CD14-positive monocyte (primary cell): ENCODE data around the gene CLEC19A. TPM values are rescaled to one million over a fixed set of nuclear protein-coding genes. Genes with fewer than 3 reads are reported as not detected.

Source experiments
- DNase-seq, 3 donors: peaks; one replicate each; pipeline ENCODE4 v3.0.0-alpha.2; 2011 to 2022
- H2AFZ ChIP-seq: 2 replicates; pipeline ENCODE4 v1.6.0; 2012; ENCODE audit warnings: mild to moderate bottlenecking, low read depth, low read length, inconsistent platforms; ENCODE audit not compliant: insufficient read depth, poor library complexity, severe bottlenecking
- H3K27ac ChIP-seq, 2 donors: 1 replicate in 1 of 2; 2 replicates in 1 of 2; pipeline ENCODE4 v1.5.1; 2012 to 2013; ENCODE audit warnings: low read length in 2 of 2, control low read depth in 1 of 2, inconsistent platforms in 1 of 2, low read depth in 1 of 2, mild to moderate bottlenecking in 1 of 2
- H3K27me3 ChIP-seq, 2 donors: one replicate each; pipeline versions ENCODE4 v1.6.0 to v1.6.1; 2011 to 2013; ENCODE audit warnings: low read length in 2 of 2; ENCODE audit not compliant: control insufficient read depth in 2 of 2, insufficient read depth in 2 of 2
- H3K36me3 ChIP-seq, 2 donors: replicated peaks in 1 of 2; 1 replicate in 1 of 2; 2 replicates in 1 of 2; pipeline versions ENCODE4 v1.5.1 to v1.6.1; 2012 to 2013; ENCODE audit warnings: low read length in 2 of 2, control low read depth in 1 of 2, inconsistent platforms in 1 of 2, mild to moderate bottlenecking in 1 of 2; ENCODE audit not compliant: insufficient read depth in 2 of 2, control insufficient read depth in 1 of 2
- H3K4me1 ChIP-seq, 2 donors: 1 replicate in 1 of 2; 2 replicates in 1 of 2; pipeline versions ENCODE4 v1.5.1 to v1.6.1; 2012 to 2013; ENCODE audit warnings: low read length in 2 of 2, control low read depth in 1 of 2, inconsistent platforms in 1 of 2, mild to moderate bottlenecking in 1 of 2, moderate library complexity in 1 of 2; ENCODE audit not compliant: insufficient read depth in 2 of 2, control insufficient read depth in 1 of 2
- H3K4me2 ChIP-seq: replicated peaks from 2 replicates; pipeline ENCODE3; 2012; ENCODE audit warnings: low read length, moderate library complexity, mild to moderate bottlenecking; ENCODE audit not compliant: poor library complexity, severe bottlenecking; ENCODE audit errors: extremely low read depth
- H3K4me3 ChIP-seq, 3 experiments: fragments of 200-600 bp in 1 of 3; sonication (generic) in 1 of 3; replicated peaks in 1 of 3; 1 replicate in 2 of 3; 2 replicates in 1 of 3; pipeline ENCODE4 v1.5.1; 2011 to 2013; ENCODE audit warnings: low read length in 3 of 3, mild to moderate bottlenecking in 3 of 3, control low read depth in 2 of 3, low read depth in 2 of 3, inconsistent platforms in 1 of 3, moderate library complexity in 1 of 3
- H3K79me2 ChIP-seq: 2 replicates; pipeline ENCODE4 v1.6.0; 2012; ENCODE audit warnings: mild to moderate bottlenecking, control low read depth, inconsistent platforms, low read length, moderate library complexity; ENCODE audit not compliant: insufficient read depth
- H3K9ac ChIP-seq: 2 replicates; pipeline ENCODE4 v1.6.0; 2017; ENCODE audit warnings: low read length, mild to moderate bottlenecking; ENCODE audit not compliant: insufficient read depth, poor library complexity, severe bottlenecking
- H3K9me3 ChIP-seq, 2 donors: replicated peaks in 1 of 2; 1 replicate in 1 of 2; 2 replicates in 1 of 2; pipeline versions ENCODE4 v1.5.1 to v1.6.1; 2012 to 2013; ENCODE audit warnings: low read length in 2 of 2, control low read depth in 1 of 2; ENCODE audit not compliant: control insufficient read depth in 1 of 2, insufficient read depth in 1 of 2
- H4K20me1 ChIP-seq: 2 replicates; pipeline ENCODE4 v1.6.0; 2012; ENCODE audit warnings: mild to moderate bottlenecking, low read length, control low read depth, moderate library complexity; ENCODE audit not compliant: insufficient read depth
- H3K27ac Mint-ChIP-seq, 7 donors: one replicate each; pipeline ENCODE4 v1.8.0; 2020; ENCODE audit warnings: mild to moderate bottlenecking in 7 of 7, mixed read lengths in 7 of 7, moderate library complexity in 6 of 7, inconsistent platforms in 2 of 7
- H3K27me3 Mint-ChIP-seq, 3 donors: one replicate each; pipeline ENCODE4 v1.8.0; 2021 to 2022; ENCODE audit warnings: low read depth in 3 of 3, mild to moderate bottlenecking in 3 of 3, mixed read lengths in 3 of 3, moderate library complexity in 3 of 3, inconsistent platforms in 1 of 3
- H3K36me3 Mint-ChIP-seq, 2 donors: one replicate each; pipeline ENCODE4 v1.8.0; 2020; ENCODE audit warnings: mixed read lengths in 2 of 2, inconsistent platforms in 1 of 2, mild to moderate bottlenecking in 1 of 2
- H3K4me1 Mint-ChIP-seq: one replicate; pipeline ENCODE4 v1.8.0; 2020; ENCODE audit warnings: mild to moderate bottlenecking, mixed read lengths
- H3K4me3 Mint-ChIP-seq, 2 donors: one replicate each; pipeline ENCODE4 v1.8.0; 2020; ENCODE audit warnings: mild to moderate bottlenecking in 2 of 2, mixed read lengths in 2 of 2, moderate library complexity in 1 of 2
- H3K9me3 Mint-ChIP-seq, 7 donors: one replicate each; pipeline ENCODE4 v1.8.0; 2020 to 2022; ENCODE audit warnings: mixed read lengths in 7 of 7, mild to moderate bottlenecking in 6 of 7, moderate library complexity in 6 of 7, inconsistent platforms in 2 of 7
- CTCF ChIP-seq: fragments of 200-600 bp; IDR thresholded peaks from one replicate; pipeline ENCODE4 v1.8.0; 2022; ENCODE audit warnings: antibody characterized with exemption, mild to moderate bottlenecking
- WGBS: methylation state at CpG from one replicate; pipeline ENCODE4 v1.1.5; 2013; ENCODE audit warnings: missing lambda C conversion rate; ENCODE audit not compliant: insufficient coverage; 5-methylcytosine and 5-hydroxymethylcytosine counted together
- intact Hi-C, 2 donors: fragments of 100-400 bp; cut with micrococcal nuclease; formaldehyde crosslinking; loops; one replicate each; pipeline versions ENCODE4 v1.15.0 to v1.15.1; 2023
- polyA plus RNA-seq, 3 donors: library from polyadenylated mRNA; depleted of rRNA in 1 of 3; unstranded in 2 of 3; stranded (reverse) in 1 of 3; fragments of 300-500 nt in 2 of 3; fragments of >200 nt in 1 of 3; fragmentation: Illumina TruSeq in 2 of 3; gene quantifications; 1 replicate in 2 of 3; 2 replicates in 1 of 3; pipeline ENCODE4 v1.2.3, GENCODE V29; 2012 to 2021

The CLEC19A gene
- polyA plus RNA-seq, 3 donors = not detected

GRCh38 chr16:19242987-19243575 is 42.5 kb upstream of the CLEC19A start:
- Mint-ChIP-seq H3K4me3 (no peak overlapping the region), H3K9me3 (peaks cover 9 to 33% (median 22%) of the 10 kb centered on the region in 7 donors)

GRCh38 chr16:19245326-19245925 is 40.1 kb upstream of the CLEC19A start:
- no peaks in the 10 kb centered on the region for H3K36me3 Mint-ChIP-seq
- no peaks in the 10 kb centered on the region for H3K27me3 ChIP-seq

More at GRCh38 chr16:19242987-19243575, 42.5 kb upstream of the CLEC19A start:
- no peak for DNase-seq
- no peaks in the 10 kb centered on the region for H3K36me3 Mint-ChIP-seq
- Histone ChIP-seq H3K9ac (no peak overlapping the region), H3K27ac (no peak overlapping the region), H3K36me3 (no peaks in the 10 kb centered on the region), H3K27me3 (no peaks in the 10 kb centered on the region), H4K20me1 (no peaks in the 10 kb centered on the region), H3K4me3 (no peak overlapping the region), H3K4me2 (no peak overlapping the region), H3K9me3 (peaks cover 15 to 30% of the 10 kb centered on the region in 2 donors), H3K4me1 (no peaks in the 10 kb centered on the region), H2AFZ (no peak overlapping the region), H3K79me2 (no peaks in the 10 kb centered on the region)
- intact Hi-C loops = no loop called here
- WGBS = 83% methylated on average over 2 of the region's 3 CpGs
- no peaks in the 10 kb centered on the region for H3K4me1 Mint-ChIP-seq
- peaks cover 0 to 9% (median 2%) of the 10 kb centered on the region in 3 donors for H3K27me3 Mint-ChIP-seq
- H3K27ac Mint-ChIP-seq = no peak overlapping the region
- TF ChIP-seq CTCF = no peak

More at GRCh38 chr16:19245326-19245925, 40.1 kb upstream of the CLEC19A start:
- TF ChIP-seq CTCF = no peak
- H3K27ac ChIP-seq = no peak overlapping the region
- no peak overlapping the region for H3K9ac ChIP-seq
- peaks cover 3 to 15% (median 11%) of the 10 kb centered on the region in 7 donors for H3K9me3 Mint-ChIP-seq
- H2AFZ ChIP-seq = no peak overlapping the region
- intact Hi-C loops = no loop called here
- no peak overlapping the region for H3K4me3 Mint-ChIP-seq
- DNase-seq = no peak
- no peak overlapping the region for H3K4me3 ChIP-seq
- peaks cover 0 to 12% (median 5%) of the 10 kb centered on the region in 3 donors for H3K27me3 Mint-ChIP-seq
- H3K27ac Mint-ChIP-seq = no peak overlapping the region
- 88% methylated on average over 3 of the region's 8 CpGs for WGBS
- H3K4me2 ChIP-seq = no peak overlapping the region
- H4K20me1 ChIP-seq = no peaks in the 10 kb centered on the region
- no peaks in the 10 kb centered on the region for H3K36me3 ChIP-seq
- no peaks in the 10 kb centered on the region for H3K4me1 Mint-ChIP-seq
- H3K9me3 ChIP-seq = peaks cover 3 to 6% of the 10 kb centered on the region in 2 donors
- no peaks in the 10 kb centered on the region for H3K4me1 ChIP-seq
- H3K79me2 ChIP-seq = no peaks in the 10 kb centered on the region
